ENCODE measurements around the gene ABHD11. TPM values are rescaled to one million over a fixed set of nuclear protein-coding genes. Genes with fewer than 3 reads are reported as not detected.

Gene ABHD11
- total and polyA plus RNA-seq, 2 of the 4 experiments (the other 2 are of a cell fraction) = 13.4 to 19.9 TPM

- H2BK120ac ChIP-seq (ENCODE audit: low read depth, low read length) = no peak overlapping the region
- H3K4me1 ChIP-seq (ENCODE audit: control insufficient read depth, insufficient read depth, low read length) = peaks cover 4% of the 10 kb centered on the region; the same call in 1 of the 2 replicates
- no peak overlapping the region for H3K18ac ChIP-seq (ENCODE audit: low read depth, low read length)
- H4K20me1 ChIP-seq (ENCODE audit: insufficient read depth, low read length) = no peaks in the 10 kb centered on the region
- DNase-seq = no peak
- no peak for ATAC-seq (ENCODE audit: low read depth)
- no peak overlapping the region for H2AK9ac ChIP-seq (replicated peaks; ENCODE audit: low read depth, low read length, poor library complexity)
- H4K5ac ChIP-seq (ENCODE audit: low read depth, low read length) = no peak overlapping the region
- POLR2A ChIA-PET (ENCODE audit: unreplicated experiment) = no interaction called here
- H3K4me2 ChIP-seq (ENCODE audit: low read depth, low read length) = no peak overlapping the region
- in situ Hi-C loops (cut with MboI; ENCODE audit: low sequenced_read_pairs) (no loop called here), intact Hi-C loops (cut with micrococcal nuclease) (no loop called here), dilution Hi-C loops (cut with HindIII; ENCODE audit: low sequenced_read_pairs, unreplicated experiment) (no loop called here)
- H3K14ac ChIP-seq (replicated peaks; ENCODE audit: low read depth, low read length) = no peak overlapping the region
- H2BK20ac ChIP-seq (ENCODE audit: low read depth, low read length) = no peak overlapping the region
- H3K56ac ChIP-seq (ENCODE audit: extremely low read depth, insufficient read depth, low read length) = no peak overlapping the region
- H2BK15ac ChIP-seq (ENCODE audit: low read depth, low read length) = no peak overlapping the region
- H4K91ac ChIP-seq (ENCODE audit: insufficient read depth, low read depth, low read length) = no peak overlapping the region
- H3K36me3 ChIP-seq (ENCODE audit: control insufficient read depth, insufficient read depth, low read length) = no peaks in the 10 kb centered on the region
- H3K9ac ChIP-seq (ENCODE audit: low read depth, low read length) = no peak overlapping the region
- 100% methylated on average over 2 of the region's 6 CpGs; no CpG with 5 or more reads in 1 of the 2 experiments for WGBS, 2 experiments (ENCODE audit: extremely low coverage in 2 of 2, insufficient read length in 1 of 2)
- no peak overlapping the region for H2AFZ ChIP-seq (replicated peaks; ENCODE audit: low read length, poor library complexity)
- no peak overlapping the region for H4K8ac ChIP-seq (ENCODE audit: low read depth in 2 of 2, low read length in 2 of 2)
- no peak for TF ChIP-seq CEBPB (IDR thresholded peaks at IDR 0.05; ENCODE audit: low read depth, low read length)
- TF ChIP-seq BHLHE40 (IDR thresholded peaks at IDR 0.05; ENCODE audit: low read depth, low read length) = no peak
- H3K23ac ChIP-seq (ENCODE audit: low read depth, low read length) = 0 out of 2 replicates have a peak overlapping the region, but pooled peaks have one; percentile 9
- BruUV-seq (replicated peaks) = no TSS peak
- H3K27me3 ChIP-seq (ENCODE audit: control insufficient read depth, insufficient read depth, low read length) = peaks cover 26% of the 10 kb centered on the region
- no peak overlapping the region for H3K4me3 ChIP-seq (ENCODE audit: insufficient read depth, low read depth, low read length)
- no peak overlapping the region for H3K27ac ChIP-seq (ENCODE audit: insufficient read depth, low read length)
- H3K9me1 ChIP-seq (ENCODE audit: insufficient read depth, low read length) = peaks cover 2% of the 10 kb centered on the region; the same call in 1 of the 2 replicates
- no peaks in the 10 kb centered on the region for H3K79me1 ChIP-seq (ENCODE audit: low read depth in 1 of 2, low read length in 2 of 2)
- CTCF ChIA-PET = no interaction called here
- H2BK5ac ChIP-seq (ENCODE audit: low read depth, low read length, poor library complexity, severe bottlenecking) = no peak overlapping the region
- no peak overlapping the region for H2AK5ac ChIP-seq (ENCODE audit: low read depth, low read length)
- no peak overlapping the region for H3K4ac ChIP-seq (ENCODE audit: low read depth, low read length)
- H3K9me3 ChIP-seq (ENCODE audit: control insufficient read depth, insufficient read depth, low read length) = no peaks in the 10 kb centered on the region; the same call in 1 of the 2 replicates
These were observed 35.3 kb upstream of the ABHD11 start for GRCh38 chr7:73773700-73774517.

Measured in IMR-90 (cell line).